Vagina (tissue), 2 donors: ENCODE data around the gene PPP1R14B.

Experiments used
- POLR2A ChIP-seq, 2 donors: fragments of 450-650 bp; IDR thresholded peaks; one replicate each; pipeline ENCODE4 v1.6.1; 2017; ENCODE audit warnings: antibody characterized with exemption in 2 of 2, mild to moderate bottlenecking in 2 of 2, moderate library complexity in 2 of 2
- POLR2AphosphoS5 ChIP-seq, 2 donors: sonication (generic); formaldehyde crosslinking; IDR thresholded peaks; one replicate each; pipeline ENCODE4 v1.9.0; 2017; ENCODE audit warnings: antibody characterized with exemption in 2 of 2, mild to moderate bottlenecking in 2 of 2, low read depth in 1 of 2; ENCODE audit not compliant: insufficient read depth in 1 of 2
- TF ChIP-seq, protein P1 (sequence below), 3 experiments: fragments of 450-650 bp in 2 of 3; fragments of 200-600 bp in 1 of 3; sonication (generic) in 1 of 3; IDR thresholded peaks; one replicate each; pipeline ENCODE4 v1.5.1; 2017 to 2019; ENCODE audit warnings: antibody characterized with exemption in 3 of 3, mild to moderate bottlenecking in 2 of 3, moderate library complexity in 2 of 3

DNA sequence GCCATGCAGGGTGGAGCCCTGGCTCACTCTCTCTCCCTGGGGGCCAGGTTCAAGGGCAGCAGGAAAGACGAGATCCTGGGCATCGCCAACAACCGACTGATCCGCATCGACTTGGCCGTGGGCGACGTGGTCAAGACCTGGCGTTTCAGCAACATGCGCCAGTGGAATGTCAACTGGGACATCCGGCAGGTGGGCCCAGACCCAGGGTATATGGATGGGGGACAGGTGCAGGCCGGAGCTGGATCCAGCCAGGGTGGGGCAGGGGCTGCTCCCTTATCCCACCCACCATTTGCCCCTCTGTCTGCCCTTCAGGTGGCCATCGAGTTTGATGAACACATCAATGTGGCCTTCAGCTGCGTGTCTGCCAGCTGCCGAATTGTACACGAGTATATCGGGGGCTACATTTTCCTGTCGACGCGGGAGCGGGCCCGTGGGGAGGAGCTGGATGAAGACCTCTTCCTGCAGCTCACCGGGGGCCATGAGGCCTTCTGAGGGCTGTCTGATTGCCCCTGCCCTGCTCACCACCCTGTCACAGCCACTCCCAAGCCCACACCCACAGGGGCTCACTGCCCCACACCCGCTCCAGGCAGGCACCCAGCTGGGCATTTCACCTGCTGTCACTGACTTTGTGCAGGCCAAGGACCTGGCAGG is 23.6 kb downstream of the PPP1R14B start:
- TF ChIP-seq, protein P1, sequence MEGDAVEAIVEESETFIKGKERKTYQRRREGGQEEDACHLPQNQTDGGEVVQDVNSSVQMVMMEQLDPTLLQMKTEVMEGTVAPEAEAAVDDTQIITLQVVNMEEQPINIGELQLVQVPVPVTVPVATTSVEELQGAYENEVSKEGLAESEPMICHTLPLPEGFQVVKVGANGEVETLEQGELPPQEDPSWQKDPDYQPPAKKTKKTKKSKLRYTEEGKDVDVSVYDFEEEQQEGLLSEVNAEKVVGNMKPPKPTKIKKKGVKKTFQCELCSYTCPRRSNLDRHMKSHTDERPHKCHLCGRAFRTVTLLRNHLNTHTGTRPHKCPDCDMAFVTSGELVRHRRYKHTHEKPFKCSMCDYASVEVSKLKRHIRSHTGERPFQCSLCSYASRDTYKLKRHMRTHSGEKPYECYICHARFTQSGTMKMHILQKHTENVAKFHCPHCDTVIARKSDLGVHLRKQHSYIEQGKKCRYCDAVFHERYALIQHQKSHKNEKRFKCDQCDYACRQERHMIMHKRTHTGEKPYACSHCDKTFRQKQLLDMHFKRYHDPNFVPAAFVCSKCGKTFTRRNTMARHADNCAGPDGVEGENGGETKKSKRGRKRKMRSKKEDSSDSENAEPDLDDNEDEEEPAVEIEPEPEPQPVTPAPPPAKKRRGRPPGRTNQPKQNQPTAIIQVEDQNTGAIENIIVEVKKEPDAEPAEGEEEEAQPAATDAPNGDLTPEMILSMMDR (IDR thresholded peaks at IDR 0.05): no peak
- TF ChIP-seq POLR2AphosphoS5 (IDR thresholded peaks at IDR 0.05; ENCODE audit: insufficient read depth in 1 of 2, low read depth in 1 of 2) (no peak), POLR2A (IDR thresholded peaks at IDR 0.05) (no peak)
